ENCODE data around the gene AGPAT4.
A peak's percentile ranks its signal among the peaks of the same experiment; 100 is the strongest.

The AGPAT4 gene

GRCh38 chr6:161110028-161110779 is 163.7 kb downstream of the AGPAT4 start:
- DNase-seq (ENCODE audit: low spot score) = no peak

GRCh38 chr6:161109366-161109765 is 164.5 kb downstream of the AGPAT4 start:
- no peak for DNase-seq (ENCODE audit: low spot score)

- DNase-seq (ENCODE audit: low spot score) = no peak
These were observed 164.9 kb downstream of the AGPAT4 start for GRCh38 chr6:161108916-161109315.

GRCh38 chr6:161107779-161108730 is 165.8 kb downstream of the AGPAT4 start:
- DNase-seq (ENCODE audit: low spot score) = no peak

GRCh38 chr6:161105408-161105807 is 168.5 kb downstream of the AGPAT4 start:
- DNase-seq (ENCODE audit: low spot score) = no peak

- no peak for DNase-seq (ENCODE audit: low spot score)
These were observed 168.9 kb downstream of the AGPAT4 start for GRCh38 chr6:161104966-161105365.

GRCh38 chr6:161103475-161103874 is 170.4 kb downstream of the AGPAT4 start:
- no peak for DNase-seq (ENCODE audit: low spot score)

- DNase-seq (ENCODE audit: low spot score) = no peak
These were observed 172.3 kb downstream of the AGPAT4 start for GRCh38 chr6:161101517-161101916.

GRCh38 chr6:161100072-161100471 is 173.8 kb downstream of the AGPAT4 start:
- DNase-seq (ENCODE audit: low spot score) = no peak

GRCh38 chr6:161095916-161096315 is 177.9 kb downstream of the AGPAT4 start:
- DNase-seq (ENCODE audit: low spot score) = no peak

GRCh38 chr6:161094955-161095354 is 178.9 kb downstream of the AGPAT4 start:
- peak; percentile 22 for DNase-seq (ENCODE audit: low spot score)

GRCh38 chr6:161091972-161092701 is 181.7 kb downstream of the AGPAT4 start:
- DNase-seq (ENCODE audit: low spot score) = peak; percentile 3

GRCh38 chr6:161091151-161091550 is 182.7 kb downstream of the AGPAT4 start:
- no peak for DNase-seq (ENCODE audit: low spot score)

GRCh38 chr6:161088676-161089328 is 185.1 kb downstream of the AGPAT4 start:
- peak; percentile 12 for DNase-seq (ENCODE audit: low spot score)

GRCh38 chr6:161085246-161085645 is 188.6 kb downstream of the AGPAT4 start:
- no peak for DNase-seq (ENCODE audit: low spot score)

GRCh38 chr6:161082215-161082614 is 191.6 kb downstream of the AGPAT4 start:
- DNase-seq (ENCODE audit: low spot score) = no peak

- DNase-seq (ENCODE audit: low spot score) = no peak
These were observed 193.4 kb downstream of the AGPAT4 start for GRCh38 chr6:161080263-161080970.

All from RKO (cell line).